ENCODE results near the gene ACSM3. TPM values are rescaled to one million over a fixed set of nuclear protein-coding genes. Genes with fewer than 3 reads are reported as not detected.
"Not testable (repeated sequence)": the region's sequence is repeated elsewhere in the genome, so short reads cannot be mapped to it uniquely, and the experiment has no call there.

ACSM3 gene, protein sequence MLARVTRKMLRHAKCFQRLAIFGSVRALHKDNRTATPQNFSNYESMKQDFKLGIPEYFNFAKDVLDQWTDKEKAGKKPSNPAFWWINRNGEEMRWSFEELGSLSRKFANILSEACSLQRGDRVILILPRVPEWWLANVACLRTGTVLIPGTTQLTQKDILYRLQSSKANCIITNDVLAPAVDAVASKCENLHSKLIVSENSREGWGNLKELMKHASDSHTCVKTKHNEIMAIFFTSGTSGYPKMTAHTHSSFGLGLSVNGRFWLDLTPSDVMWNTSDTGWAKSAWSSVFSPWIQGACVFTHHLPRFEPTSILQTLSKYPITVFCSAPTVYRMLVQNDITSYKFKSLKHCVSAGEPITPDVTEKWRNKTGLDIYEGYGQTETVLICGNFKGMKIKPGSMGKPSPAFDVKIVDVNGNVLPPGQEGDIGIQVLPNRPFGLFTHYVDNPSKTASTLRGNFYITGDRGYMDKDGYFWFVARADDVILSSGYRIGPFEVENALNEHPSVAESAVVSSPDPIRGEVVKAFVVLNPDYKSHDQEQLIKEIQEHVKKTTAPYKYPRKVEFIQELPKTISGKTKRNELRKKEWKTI
- total RNA-seq, result 1.5 TPM
- 1 to 10 TPM; 1.8 to 3.4 (median 2.8) TPM for polyA plus RNA-seq (ENCODE audit: insufficient read depth in 1 of 8, insufficient read length in 8 of 8, low replicate concordance in 1 of 8)
- long read RNA-seq, donor 1, result 0 reads
- long read RNA-seq, donor 2, result 0 reads
- long read RNA-seq, donor 3, result 0 reads
- long read RNA-seq, donor 4, result 0 reads
- long read RNA-seq, donor 5, partial matches to known transcripts, result 0 of 8 reads
- long read RNA-seq, donor 5, other reads (novel, unspliced or antisense), result 5 of 8 reads
- long read RNA-seq, donor 6, result 0 reads
- long read RNA-seq, donor 7, partial matches to known transcripts, result 9 of 15 reads
- long read RNA-seq, donor 7, other reads (novel, unspliced or antisense), result 5 of 15 reads
- long read RNA-seq, donor 8, partial matches to known transcripts, result 0 of 1 reads
- long read RNA-seq, donor 8, other reads (novel, unspliced or antisense), result 0 of 1 reads
- long read RNA-seq, donor 9, partial matches to known transcripts, result 0 of 1 reads
- long read RNA-seq, donor 9, other reads (novel, unspliced or antisense), result 0 of 1 reads
- long read RNA-seq, donor 10, partial matches to known transcripts, result 0 of 6 reads
- long read RNA-seq, donor 10, other reads (novel, unspliced or antisense), result 6 of 6 reads
- long read RNA-seq, donor 11, partial matches to known transcripts, result 0 of 6 reads
- long read RNA-seq, donor 11, other reads (novel, unspliced or antisense), result 6 of 6 reads

DNA sequence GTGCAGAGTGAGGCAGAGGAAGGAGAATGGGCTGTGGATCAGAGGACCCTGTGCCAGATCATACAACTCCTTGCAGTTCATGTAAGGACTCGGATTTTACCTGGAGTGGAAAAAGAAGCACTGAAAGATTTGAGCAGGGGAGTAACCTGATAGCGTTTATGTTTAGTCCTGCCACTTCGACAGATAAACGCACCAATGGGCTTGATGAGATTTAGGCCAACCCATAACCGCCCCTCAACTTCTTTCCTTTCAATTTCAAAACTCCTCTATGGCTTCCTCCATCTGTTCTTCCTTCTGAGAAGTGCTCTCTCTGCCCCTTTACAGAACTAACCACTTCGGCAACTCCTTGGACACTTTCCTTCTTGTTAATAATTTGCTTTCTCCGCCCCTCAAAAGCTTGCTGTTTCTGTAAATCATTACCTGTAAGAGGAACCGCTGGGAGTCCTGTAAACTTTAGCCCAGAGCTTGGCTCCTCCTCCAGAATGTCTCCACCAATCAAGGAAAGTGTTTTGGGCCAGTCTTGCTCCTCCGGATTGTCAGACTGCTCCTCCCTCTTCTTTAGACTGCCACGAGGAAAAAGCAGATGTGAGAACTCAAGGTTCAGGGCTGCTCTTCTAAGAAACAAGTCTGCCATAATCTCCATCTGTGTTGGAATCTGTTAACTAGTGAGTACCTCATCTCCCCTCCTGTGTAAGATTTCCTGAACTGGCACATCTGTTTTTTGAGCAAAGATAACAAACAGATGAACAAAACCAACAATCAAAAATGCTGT is at the start of gene ACSM3:
ACSM3 (plus strand) TSS at position 554 of the 772 bp plus-strand sequence. CDS start 6,021 bp downstream, outside the sequence.
- no peaks in the 10 kb centered on the region for H3K27me3 ChIP-seq (ENCODE audit: control insufficient read depth, insufficient read depth, low read length)
- H3K4me1 ChIP-seq (ENCODE audit: control insufficient read depth, insufficient read depth, low read length), result no peaks in the 10 kb centered on the region
- peak within 1 kb of the TSS; percentile 20 for H3K27ac ChIP-seq (ENCODE audit: low read length)
- peak; percentile 92 for DNase-seq
- 29% methylated on average over 7 of the region's 10 CpGs for WGBS (ENCODE audit: insufficient coverage)
- no peaks in the 10 kb centered on the region for H3K36me3 ChIP-seq (ENCODE audit: control insufficient read depth, insufficient read depth, low read length)
- no peaks in the 10 kb centered on the region for H3K9me3 ChIP-seq (replicated peaks; ENCODE audit: control insufficient read depth, low read depth, low read length)
- H3K4me3 ChIP-seq (ENCODE audit: low read length), result peak within 1 kb of the TSS; percentile 30

DNA sequence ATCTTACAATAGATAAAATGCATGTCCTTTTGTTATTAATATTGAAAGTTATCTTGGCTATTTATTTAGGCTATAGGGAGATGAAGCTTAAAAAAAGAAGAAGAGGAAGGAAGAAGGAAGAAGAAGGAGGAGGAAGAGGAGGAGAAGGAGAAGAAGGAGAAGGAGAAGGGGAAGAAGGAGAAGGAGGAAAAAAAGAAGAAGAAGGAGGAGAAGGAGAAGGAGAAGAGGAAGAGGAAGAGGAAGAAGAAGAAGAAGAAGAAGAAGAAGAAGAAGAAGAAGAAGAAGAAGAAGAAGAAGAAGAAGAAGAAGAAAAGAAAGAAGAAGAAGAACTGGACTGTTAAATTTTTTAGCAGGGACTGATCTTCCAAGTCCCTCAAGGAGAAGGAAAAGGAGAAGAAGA is 46.1 kb upstream of the ACSM3 start:
- H3K36me3 ChIP-seq (ENCODE audit: control insufficient read depth, insufficient read depth, low read length); H3K27me3 ChIP-seq (ENCODE audit: control insufficient read depth, insufficient read depth, low read length); H3K4me3 ChIP-seq (ENCODE audit: low read length); H3K4me1 ChIP-seq (ENCODE audit: control insufficient read depth, insufficient read depth, low read length); H3K9me3 ChIP-seq (replicated peaks; ENCODE audit: control insufficient read depth, low read depth, low read length); H3K27ac ChIP-seq (ENCODE audit: low read length); DNase-seq: not testable (repeated sequence)

DNA sequence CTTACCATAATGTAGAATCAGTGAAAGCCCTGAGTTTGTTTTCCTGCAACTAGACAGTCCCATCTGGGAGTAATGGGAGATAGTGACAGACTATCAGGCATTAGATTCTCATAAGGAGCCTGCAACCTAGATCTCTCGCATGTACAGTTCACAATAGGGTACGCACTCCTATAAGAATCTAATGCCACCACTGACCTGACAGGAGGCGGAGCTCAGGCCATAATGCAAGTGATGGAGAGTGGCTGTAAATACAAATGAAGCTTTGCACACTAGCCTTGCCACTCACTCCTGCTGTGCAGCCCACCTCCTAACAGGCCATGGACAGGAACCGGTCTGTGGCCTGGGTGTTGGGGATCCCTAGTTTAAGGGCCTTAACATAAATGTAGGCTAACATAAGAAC is 43.6 kb upstream of the ACSM3 start:
- Histone ChIP-seq H3K27ac (ENCODE audit: low read length) (no peak overlapping the region), H3K4me1 (ENCODE audit: control insufficient read depth, insufficient read depth, low read length) (no peaks in the 10 kb centered on the region), H3K4me3 (ENCODE audit: low read length) (no peak overlapping the region), H3K36me3 (ENCODE audit: control insufficient read depth, insufficient read depth, low read length) (no peaks in the 10 kb centered on the region), H3K9me3 (replicated peaks; ENCODE audit: control insufficient read depth, low read depth, low read length) (no peaks in the 10 kb centered on the region), H3K27me3 (ENCODE audit: control insufficient read depth, insufficient read depth, low read length) (no peaks in the 10 kb centered on the region)
- WGBS (ENCODE audit: insufficient coverage), result no CpG with 5 or more reads among the region's 4 CpGs
- no peak for DNase-seq

DNA sequence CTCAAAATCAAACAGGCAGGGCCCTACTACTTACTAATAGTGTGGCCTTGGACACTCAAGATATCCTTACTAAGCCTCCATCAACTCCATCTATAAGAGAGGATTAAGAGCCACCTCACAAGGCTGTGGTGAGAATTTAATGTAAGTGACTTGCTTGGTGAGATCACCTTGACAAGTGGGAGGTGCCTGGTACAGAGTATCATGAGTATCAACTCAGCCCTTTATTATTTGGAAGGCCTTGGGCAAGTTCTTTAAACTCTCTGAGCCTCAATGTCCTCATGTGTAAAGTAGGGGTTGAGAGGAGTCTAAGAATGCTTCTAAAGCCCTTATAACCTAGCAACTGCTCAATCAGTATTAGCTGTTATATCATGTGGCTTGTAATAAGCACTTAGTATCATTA is 37.2 kb upstream of the ACSM3 start:
- no peaks in the 10 kb centered on the region for H3K36me3 ChIP-seq (ENCODE audit: control insufficient read depth, insufficient read depth, low read length)
- H3K4me1 ChIP-seq (ENCODE audit: control insufficient read depth, insufficient read depth, low read length), result no peaks in the 10 kb centered on the region
- no peaks in the 10 kb centered on the region for H3K27me3 ChIP-seq (ENCODE audit: control insufficient read depth, insufficient read depth, low read length)
- DNase-seq, result no peak
- H3K9me3 ChIP-seq (replicated peaks; ENCODE audit: control insufficient read depth, low read depth, low read length), result no peaks in the 10 kb centered on the region
- no peak overlapping the region for H3K27ac ChIP-seq (ENCODE audit: low read length)
- no peak overlapping the region for H3K4me3 ChIP-seq (ENCODE audit: low read length)

DNA sequence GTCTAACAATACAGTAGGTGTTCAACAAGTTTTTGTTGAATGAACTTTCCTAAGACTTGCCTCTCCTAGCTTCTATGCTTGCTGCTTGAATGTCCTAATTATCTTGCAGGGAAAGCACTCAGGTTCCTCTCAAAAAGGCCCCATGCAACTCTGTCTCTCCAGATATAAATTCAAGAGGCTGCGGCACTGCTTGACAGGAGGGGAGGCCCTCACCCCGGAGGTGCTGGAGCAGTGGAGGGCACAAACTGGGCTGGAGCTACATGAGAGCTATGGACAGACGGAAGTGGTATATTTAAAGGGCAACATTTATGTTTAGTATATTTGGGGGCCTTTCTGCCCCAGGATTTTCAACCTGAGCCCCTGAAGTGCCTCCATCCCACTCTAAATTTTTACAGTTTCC is 36.6 kb upstream of the ACSM3 start:
- Histone ChIP-seq H3K4me3 (ENCODE audit: low read length) (no peak overlapping the region), H3K36me3 (ENCODE audit: control insufficient read depth, insufficient read depth, low read length) (no peaks in the 10 kb centered on the region), H3K4me1 (ENCODE audit: control insufficient read depth, insufficient read depth, low read length) (no peaks in the 10 kb centered on the region), H3K27me3 (ENCODE audit: control insufficient read depth, insufficient read depth, low read length) (no peaks in the 10 kb centered on the region), H3K9me3 (replicated peaks; ENCODE audit: control insufficient read depth, low read depth, low read length) (no peaks in the 10 kb centered on the region), H3K27ac (ENCODE audit: low read length) (no peak overlapping the region)
- no peak for DNase-seq
- 71% methylated on average over 2 of the region's 3 CpGs for WGBS (ENCODE audit: insufficient coverage)

DNA sequence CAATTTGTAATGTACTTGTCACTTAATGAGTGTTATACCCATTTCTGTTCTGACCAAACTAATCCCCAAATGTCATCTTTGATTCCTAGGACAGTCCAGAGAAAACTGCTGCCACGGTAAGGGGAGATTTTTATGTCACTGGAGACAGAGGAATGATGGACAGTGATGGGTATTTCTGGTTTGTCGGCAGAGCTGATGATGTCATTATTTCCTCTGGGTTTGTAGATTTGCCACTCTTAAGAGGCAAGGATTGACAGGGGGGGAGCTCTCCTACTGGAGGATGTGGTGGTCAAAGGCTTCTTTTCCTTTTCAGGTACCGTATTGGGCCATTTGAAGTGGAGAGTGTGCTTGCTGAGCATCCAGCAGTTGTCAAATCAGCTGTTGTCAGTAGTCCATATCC is 34.7 kb upstream of the ACSM3 start:
- Histone ChIP-seq H3K9me3 (replicated peaks; ENCODE audit: control insufficient read depth, low read depth, low read length) (no peaks in the 10 kb centered on the region), H3K27ac (ENCODE audit: low read length) (no peak overlapping the region), H3K4me3 (ENCODE audit: low read length) (no peak overlapping the region), H3K36me3 (ENCODE audit: control insufficient read depth, insufficient read depth, low read length) (no peaks in the 10 kb centered on the region), H3K27me3 (ENCODE audit: control insufficient read depth, insufficient read depth, low read length) (no peaks in the 10 kb centered on the region), H3K4me1 (ENCODE audit: control insufficient read depth, insufficient read depth, low read length) (no peaks in the 10 kb centered on the region)
- DNase-seq, result no peak
- WGBS (ENCODE audit: insufficient coverage), result 89% methylated on average over 1 of the region's 3 CpGs

DNA sequence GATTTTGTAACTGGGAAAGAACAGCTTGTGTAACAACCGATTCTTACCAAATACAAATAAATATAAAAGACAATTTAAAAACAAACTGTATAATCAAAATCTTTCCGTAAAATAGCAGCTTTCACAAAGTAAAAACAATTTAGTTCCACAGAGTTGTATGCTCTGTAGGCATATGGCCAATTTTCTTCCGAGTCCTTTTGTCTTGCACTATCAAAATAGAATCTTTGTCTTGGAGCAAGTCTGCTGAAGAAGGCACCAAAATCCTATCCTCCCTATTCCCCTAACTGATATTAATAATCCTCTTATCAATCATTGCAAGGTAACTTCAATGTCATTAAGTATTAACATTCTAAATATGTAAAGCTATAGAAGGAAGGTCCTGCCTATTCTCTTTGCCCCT is 29.8 kb upstream of the ACSM3 start:
- H3K27ac ChIP-seq (ENCODE audit: low read length), result no peak overlapping the region
- no peak overlapping the region for H3K4me3 ChIP-seq (ENCODE audit: low read length)
- no peaks in the 10 kb centered on the region for H3K4me1 ChIP-seq (ENCODE audit: control insufficient read depth, insufficient read depth, low read length)
- no peak for DNase-seq
- 100% methylated on average over 1 of the region's 3 CpGs for WGBS (ENCODE audit: insufficient coverage)
- no peaks in the 10 kb centered on the region for H3K9me3 ChIP-seq (replicated peaks; ENCODE audit: control insufficient read depth, low read depth, low read length)
- H3K36me3 ChIP-seq (ENCODE audit: control insufficient read depth, insufficient read depth, low read length), result peaks cover 27% of the 10 kb centered on the region
- H3K27me3 ChIP-seq (ENCODE audit: control insufficient read depth, insufficient read depth, low read length), result no peaks in the 10 kb centered on the region

DNA sequence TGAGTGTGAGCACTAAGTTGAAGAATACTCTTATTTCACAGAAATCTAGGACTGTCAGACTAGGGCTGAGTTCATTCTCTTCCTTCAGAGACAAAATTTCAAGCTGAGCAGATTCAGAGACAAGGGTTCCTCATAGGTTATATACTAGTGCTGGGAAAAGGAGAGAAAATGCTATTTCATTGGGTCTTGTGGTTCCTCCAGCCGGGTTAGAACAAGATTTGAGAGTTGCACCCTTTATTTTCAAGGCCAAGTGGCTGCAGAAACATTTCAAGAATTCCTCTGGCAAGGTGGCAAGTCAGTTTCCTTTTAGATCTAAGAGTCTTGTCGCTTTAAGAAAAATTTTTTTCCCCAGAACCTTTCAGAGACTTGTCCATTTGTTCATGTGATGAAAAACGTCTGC is 29.0 kb upstream of the ACSM3 start:
- Histone ChIP-seq H3K4me1 (ENCODE audit: control insufficient read depth, insufficient read depth, low read length) (no peaks in the 10 kb centered on the region), H3K9me3 (replicated peaks; ENCODE audit: control insufficient read depth, low read depth, low read length) (no peaks in the 10 kb centered on the region), H3K4me3 (ENCODE audit: low read length) (no peak overlapping the region), H3K36me3 (ENCODE audit: control insufficient read depth, insufficient read depth, low read length) (peaks cover 27% of the 10 kb centered on the region), H3K27me3 (ENCODE audit: control insufficient read depth, insufficient read depth, low read length) (no peaks in the 10 kb centered on the region), H3K27ac (ENCODE audit: low read length) (no peak overlapping the region)
- DNase-seq, result no peak
- WGBS (ENCODE audit: insufficient coverage), result 94% methylated on average over 2 of the region's 3 CpGs

DNA sequence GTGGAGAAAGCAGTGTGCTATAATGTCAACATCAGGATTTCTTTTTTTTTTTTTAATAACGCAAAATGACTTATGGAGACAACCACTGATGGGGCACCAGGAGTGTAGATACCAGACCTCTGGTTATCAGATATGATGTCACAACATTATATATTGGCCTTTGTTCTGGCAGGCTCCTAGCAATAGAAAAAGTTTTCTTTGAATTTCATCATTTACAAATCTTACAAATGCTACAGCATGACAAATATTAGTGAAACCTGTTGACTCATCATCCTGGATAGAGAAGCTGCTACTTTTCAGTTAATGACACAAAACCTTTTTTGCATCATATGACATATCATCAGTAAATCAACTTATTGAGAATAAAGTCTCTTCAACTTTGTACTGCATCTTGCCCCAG is 28.3 kb upstream of the ACSM3 start:
- H3K36me3 ChIP-seq (ENCODE audit: control insufficient read depth, insufficient read depth, low read length), result peaks cover 27% of the 10 kb centered on the region

More for the DNA sequence above, 28.3 kb upstream of the ACSM3 start:
- no peak for DNase-seq
- H3K4me1 ChIP-seq (ENCODE audit: control insufficient read depth, insufficient read depth, low read length), result peaks cover 7% of the 10 kb centered on the region
- H3K27me3 ChIP-seq (ENCODE audit: control insufficient read depth, insufficient read depth, low read length), result no peaks in the 10 kb centered on the region
- H3K27ac ChIP-seq (ENCODE audit: low read length), result no peak overlapping the region
- no CpG with 5 or more reads among the region's 1 CpG for WGBS (ENCODE audit: insufficient coverage)
- no peaks in the 10 kb centered on the region for H3K9me3 ChIP-seq (replicated peaks; ENCODE audit: control insufficient read depth, low read depth, low read length)
- H3K4me3 ChIP-seq (ENCODE audit: low read length), result no peak overlapping the region
